NT2/D1 (cell line): ENCODE measurements around the gene TRPM6.

Experiments
- SUZ12 ChIP-seq: IDR thresholded peaks from 2 replicates; pipeline ENCODE4 v1.6.1; 2011; ENCODE audit not compliant: insufficient read length, insufficient read depth; ENCODE audit errors: extremely low read depth
- YY1 ChIP-seq: IDR thresholded peaks from 2 replicates; pipeline ENCODE4 v1.6.1; 2011; ENCODE audit not compliant: insufficient read length, insufficient read depth

DNA sequence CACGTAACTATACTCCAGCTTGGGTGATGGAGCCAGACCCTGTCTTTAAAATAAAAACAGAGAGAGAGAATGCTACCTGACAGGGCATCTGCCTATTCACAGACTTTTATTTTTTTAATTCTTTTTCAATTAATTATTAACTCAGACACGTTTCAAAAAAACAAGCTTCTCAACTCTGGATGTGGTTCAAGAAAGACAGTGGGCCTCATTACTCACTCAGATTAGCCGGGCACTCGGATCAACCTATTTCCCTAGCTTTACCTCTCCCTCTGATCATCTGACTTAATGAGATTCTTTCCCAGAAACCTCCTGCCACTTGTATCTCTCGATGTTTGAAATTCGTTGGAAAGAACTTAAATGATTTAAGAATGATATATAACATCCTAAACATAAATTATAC is 134.1 kb downstream of the TRPM6 start:
- no peak for TF ChIP-seq YY1
- no peak for TF ChIP-seq SUZ12
